Breast epithelium (tissue), 3 donors: Measurements from ENCODE around the gene BRF1.

ENCODE experiments used
- POLR2A ChIP-seq: fragments of 450-650 bp; IDR thresholded peaks from one replicate; pipeline ENCODE4 v1.6.1; 2016; ENCODE audit warnings: antibody characterized with exemption, mild to moderate bottlenecking, moderate library complexity
- POLR2AphosphoS5 ChIP-seq, 3 donors: sonication (generic); formaldehyde crosslinking; IDR thresholded peaks; one replicate each; pipeline ENCODE4 v1.6.1; 2017; ENCODE audit warnings: antibody characterized with exemption in 3 of 3
- TF ChIP-seq, protein P1 (sequence below), 3 donors: fragments of 450-650 bp; IDR thresholded peaks; one replicate each; pipeline ENCODE4 v1.5.1; 2016 to 2017; ENCODE audit warnings: antibody characterized with exemption in 3 of 3, mild to moderate bottlenecking in 3 of 3, moderate library complexity in 3 of 3

DNA sequence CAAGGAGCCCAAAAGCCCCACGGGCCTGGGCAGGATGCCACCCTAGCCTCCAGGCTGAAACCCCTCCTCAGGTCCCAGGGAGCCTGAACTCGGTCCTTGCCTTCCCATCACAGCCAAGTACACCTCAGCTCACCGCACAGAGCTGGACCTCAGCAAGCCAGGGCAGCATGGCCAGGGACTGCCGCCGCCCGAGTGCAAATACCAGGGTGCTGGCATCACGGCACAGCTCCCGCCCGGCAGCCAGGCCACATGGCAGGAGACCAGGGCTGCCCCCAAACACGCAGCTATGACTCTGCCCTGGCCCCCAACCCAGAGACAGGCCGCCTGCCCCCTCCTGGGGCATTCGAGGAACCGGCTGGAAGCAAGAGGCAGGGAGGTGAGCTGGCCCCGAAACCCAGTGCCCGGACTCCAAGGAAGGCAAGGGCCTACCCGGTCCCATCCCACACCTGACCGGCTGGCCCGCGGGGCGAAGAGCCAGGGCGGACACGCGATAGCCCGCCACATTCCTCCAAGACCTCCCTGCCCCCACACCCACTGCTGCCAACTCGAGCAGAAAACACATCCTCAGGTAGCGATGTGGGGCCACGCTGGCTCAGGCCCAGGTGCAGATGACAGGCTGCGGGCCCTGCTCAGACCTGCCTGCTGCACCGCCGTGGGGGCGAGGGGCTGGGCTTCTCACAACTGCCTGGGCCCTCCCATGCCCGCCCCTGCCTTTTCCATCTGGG lies 134.9 kb downstream of the BRF1 start:
- TF ChIP-seq, protein P1, sequence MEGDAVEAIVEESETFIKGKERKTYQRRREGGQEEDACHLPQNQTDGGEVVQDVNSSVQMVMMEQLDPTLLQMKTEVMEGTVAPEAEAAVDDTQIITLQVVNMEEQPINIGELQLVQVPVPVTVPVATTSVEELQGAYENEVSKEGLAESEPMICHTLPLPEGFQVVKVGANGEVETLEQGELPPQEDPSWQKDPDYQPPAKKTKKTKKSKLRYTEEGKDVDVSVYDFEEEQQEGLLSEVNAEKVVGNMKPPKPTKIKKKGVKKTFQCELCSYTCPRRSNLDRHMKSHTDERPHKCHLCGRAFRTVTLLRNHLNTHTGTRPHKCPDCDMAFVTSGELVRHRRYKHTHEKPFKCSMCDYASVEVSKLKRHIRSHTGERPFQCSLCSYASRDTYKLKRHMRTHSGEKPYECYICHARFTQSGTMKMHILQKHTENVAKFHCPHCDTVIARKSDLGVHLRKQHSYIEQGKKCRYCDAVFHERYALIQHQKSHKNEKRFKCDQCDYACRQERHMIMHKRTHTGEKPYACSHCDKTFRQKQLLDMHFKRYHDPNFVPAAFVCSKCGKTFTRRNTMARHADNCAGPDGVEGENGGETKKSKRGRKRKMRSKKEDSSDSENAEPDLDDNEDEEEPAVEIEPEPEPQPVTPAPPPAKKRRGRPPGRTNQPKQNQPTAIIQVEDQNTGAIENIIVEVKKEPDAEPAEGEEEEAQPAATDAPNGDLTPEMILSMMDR (IDR thresholded peaks at IDR 0.05) = no peak
- peak in 1 of 3 donors; percentile 19 for TF ChIP-seq POLR2AphosphoS5 (IDR thresholded peaks at IDR 0.05)
- TF ChIP-seq POLR2A = no peak
